Measurements from ENCODE around the gene ATP6V0B. TPM values are rescaled to one million over a fixed set of nuclear protein-coding genes. Genes with fewer than 3 reads are reported as not detected.

The ATP6V0B gene
- total and polyA plus RNA-seq, 2 of the 8 experiments (the other 6 are each of a cell fraction or from before 2014, with no cell fraction given), result 105 to 308 TPM

DNA sequence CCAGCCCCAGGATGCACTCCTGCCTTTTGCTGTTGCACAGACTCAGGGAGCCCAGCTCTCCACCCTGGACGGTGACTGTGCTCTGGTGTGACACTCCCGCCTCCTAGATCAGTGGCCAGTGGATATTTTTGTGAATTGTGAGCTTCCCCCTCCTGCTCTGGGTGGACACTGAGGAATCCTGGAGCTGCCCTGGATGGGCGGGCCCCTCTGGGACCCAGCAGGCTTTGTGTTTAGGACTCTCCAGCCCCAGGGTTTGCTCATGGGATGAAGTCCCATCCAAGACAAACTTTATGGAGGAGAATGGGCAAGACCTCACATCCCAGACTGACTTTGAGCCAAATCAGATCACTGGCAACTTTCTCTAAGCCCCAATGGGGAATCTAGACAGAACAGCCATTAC is 40.4 kb downstream of the ATP6V0B start:
- no peak overlapping the region for H4K8ac ChIP-seq (ENCODE audit: extremely low read depth, insufficient read depth, low read length)
- POLR2A ChIA-PET (ENCODE audit: partially characterized antibody), result interaction anchor here (1.4 to 27.1 kb wide), 4 partner anchors 5 to 23 kb away, joined by 3 to 544 read pairs (median 278); partner anchors contain the start of gene SLC6A9
- 75% methylated on average over 3 of the region's 3 CpGs; no CpG with 5 or more reads in 1 of the 2 experiments for WGBS, 2 experiments (ENCODE audit: extremely low coverage in 1 of 2, insufficient coverage in 1 of 2, insufficient read length in 1 of 2, insufficient replicate concordance in 2 of 2, low coverage in 1 of 2, low lambda C conversion rate in 2 of 2, missing lambda C conversion rate in 1 of 2)
- no peak overlapping the region for H2BK5ac ChIP-seq (ENCODE audit: low read depth, low read length)
- no peaks in the 10 kb centered on the region for H3K9me3 ChIP-seq (ENCODE audit: insufficient read depth in 2 of 2, low read depth in 1 of 2, low read length in 1 of 2)
- no peak overlapping the region for H2AFZ ChIP-seq (ENCODE audit: low read length)
- no peak overlapping the region for H3K9ac ChIP-seq (replicated peaks in 1 of 4; ENCODE audit: extremely low read depth in 1 of 4, low read depth in 3 of 4, low read length in 3 of 4)
- H3K27ac ChIP-seq (ENCODE audit: low read depth, low read length), result no peak overlapping the region
- H3K4ac ChIP-seq (replicated peaks; ENCODE audit: insufficient read length, low read depth, low read length), result no peak overlapping the region
- H3K56ac ChIP-seq (replicated peaks; ENCODE audit: insufficient read length, low read depth, low read length), result no peak overlapping the region
- no peaks in the 10 kb centered on the region; a peak in 3 of 8 replicates for H3K36me3 ChIP-seq (ENCODE audit: control insufficient read depth in 2 of 4, insufficient read depth in 4 of 4, low read length in 3 of 4)
- no peak overlapping the region for H3K18ac ChIP-seq (ENCODE audit: extremely low read depth, low read length)
- FAIRE-seq (no peak), DNase-seq (ENCODE audit: low read depth in 1 of 2, low spot score in 2 of 2) (no peak)
- no peak overlapping the region for H4K5ac ChIP-seq (ENCODE audit: insufficient read length, low read depth, low read length)
- 0 out of 2 replicates have a peak, but pooled peaks cover 3% of the 10 kb centered on the region for H3K79me1 ChIP-seq (ENCODE audit: low read depth, low read length)
- H3K4me3 ChIP-seq (ENCODE audit: extremely low read depth in 1 of 4, insufficient read depth in 2 of 4, low read depth in 3 of 4, low read length in 4 of 4), result no peak overlapping the region
- H3K23me2 ChIP-seq (ENCODE audit: low read depth, low read length), result no peaks in the 10 kb centered on the region
- H2BK12ac ChIP-seq (ENCODE audit: low read depth, low read length), result no peak overlapping the region
- H2BK15ac ChIP-seq (ENCODE audit: low read length), result no peak overlapping the region
- H2BK120ac ChIP-seq (replicated peaks; ENCODE audit: low read depth, low read length), result no peak overlapping the region
- H3K14ac ChIP-seq (ENCODE audit: insufficient read length), result no peak overlapping the region
- H4K91ac ChIP-seq (replicated peaks; ENCODE audit: insufficient read length, low read length), result no peak overlapping the region
- H3K4me2 ChIP-seq (ENCODE audit: insufficient read depth in 1 of 2, low read depth in 2 of 2, low read length in 2 of 2), result no peak overlapping the region
- peaks cover 0 to 8% (median 4%) of the 10 kb centered on the region in 4 experiments; a peak in 5 of 7 replicates for H3K4me1 ChIP-seq (replicated peaks in 1 of 4; ENCODE audit: control insufficient read depth in 3 of 4, insufficient read depth in 4 of 4, low read length in 3 of 4)
- peaks cover 0 to 10% of the 10 kb centered on the region in 2 experiments for H4K20me1 ChIP-seq (replicated peaks in 1 of 2; ENCODE audit: control insufficient read depth in 1 of 2, insufficient read depth in 2 of 2, low read length in 2 of 2)
- no peak overlapping the region for H2BK20ac ChIP-seq (ENCODE audit: low read length)
- H2AK5ac ChIP-seq (ENCODE audit: low read depth, low read length), result no peak overlapping the region
- H3K23ac ChIP-seq (ENCODE audit: insufficient read length), result no peak overlapping the region
- no peaks in the 10 kb centered on the region for H3K27me3 ChIP-seq (replicated peaks in 1 of 4; ENCODE audit: control insufficient read depth in 3 of 4, extremely low read depth in 1 of 4, insufficient read depth in 3 of 4, low read length in 3 of 4)
- CTCF ChIA-PET (ENCODE audit: partially characterized antibody), result interaction anchor here (0.8 to 16.6 kb wide), 9 partner anchors 12 to 249 kb away, joined by 3 to 252 read pairs (median 5); partner anchors contain the start of gene SLC6A9
- no peaks in the 10 kb centered on the region for H3K79me2 ChIP-seq (ENCODE audit: control insufficient read depth in 1 of 2, insufficient read depth in 2 of 2, low read length in 2 of 2)
- no peak for TF ChIP-seq CBX8 (IDR thresholded peaks at IDR 0.05; ENCODE audit: borderline replicate concordance, low read depth, low read length)
- no peak for TF ChIP-seq SIRT6 (IDR thresholded peaks at IDR 0.05; ENCODE audit: low read length)
- TF ChIP-seq HDAC6 (IDR thresholded peaks at IDR 0.05; ENCODE audit: low read depth, low read length), result no peak
- TF ChIP-seq SRF (IDR thresholded peaks at IDR 0.05; ENCODE audit: low read depth, low read length), result no peak
- TF ChIP-seq ZNF274 (IDR thresholded peaks at IDR 0.05; ENCODE audit: borderline replicate concordance, extremely low read depth, low read length), result no peak
- no peak for TF ChIP-seq POLR2A (IDR thresholded peaks at IDR 0.05; ENCODE audit: control extremely low read depth in 1 of 2, low read depth in 2 of 2, low read length in 2 of 2)
- TF ChIP-seq EZH2 (IDR thresholded peaks at IDR 0.05; ENCODE audit: low read depth, low read length, severe bottlenecking), result no peak
- no peak for TF ChIP-seq RBBP5 (IDR thresholded peaks at IDR 0.05; ENCODE audit: borderline replicate concordance, low read depth, low read length)
- no peak for TF ChIP-seq FOSL1 (IDR thresholded peaks at IDR 0.05; ENCODE audit: insufficient read depth, low read depth, low read length)
- TF ChIP-seq MAX (IDR thresholded peaks at IDR 0.05), result no peak
- no peak for TF ChIP-seq BCL11A (IDR thresholded peaks at IDR 0.05; ENCODE audit: low read depth in 2 of 2, low read length in 2 of 2)
- no peak for TF ChIP-seq CHD2 (IDR thresholded peaks at IDR 0.05; ENCODE audit: low read length)
- TF ChIP-seq CEBPB (IDR thresholded peaks at IDR 0.05; ENCODE audit: low read depth, low read length), result no peak
- TF ChIP-seq YY1 (IDR thresholded peaks at IDR 0.05; ENCODE audit: low read depth, low read length), result no peak
- no peak for TF ChIP-seq SP4 (IDR thresholded peaks at IDR 0.05; ENCODE audit: low read length)
- no peak for TF ChIP-seq TBP (IDR thresholded peaks at IDR 0.05; ENCODE audit: low read depth, low read length)
